Loucy (cell line): ENCODE data around the gene NDUFA5.
"Not testable (repeated sequence)": the region's sequence is repeated elsewhere in the genome, so short reads cannot be mapped to it uniquely, and the experiment has no call there.

Source experiments
- CTCF ChIP-seq: fragments of 200-600 bp; sonication (generic); conservative IDR thresholded peaks from 2 replicates; pipeline ENCODE4 v1.5.1; 2014; ENCODE audit warnings: mild to moderate bottlenecking, antibody characterized with exemption, low read length
- EZH2phosphoT487 ChIP-seq: fragments of 200-600 bp; IDR thresholded peaks from 2 replicates; pipeline ENCODE4 v1.6.1; 2018; ENCODE audit warnings: antibody characterized with exemption, mild to moderate bottlenecking, moderate library complexity, borderline replicate concordance

- not testable (repeated sequence) for TF ChIP-seq CTCF, EZH2phosphoT487
Observed at GRCh38 chr7:123532788-123533552, 24.6 kb downstream of the NDUFA5 start.
